ENCODE results near the gene TFCP2. TPM values are rescaled to one million over a fixed set of nuclear protein-coding genes. Genes with fewer than 3 reads are reported as not detected.

TFCP2 gene
- total RNA-seq, 1 experiment from 2014 or later, result 52.6 TPM

DNA sequence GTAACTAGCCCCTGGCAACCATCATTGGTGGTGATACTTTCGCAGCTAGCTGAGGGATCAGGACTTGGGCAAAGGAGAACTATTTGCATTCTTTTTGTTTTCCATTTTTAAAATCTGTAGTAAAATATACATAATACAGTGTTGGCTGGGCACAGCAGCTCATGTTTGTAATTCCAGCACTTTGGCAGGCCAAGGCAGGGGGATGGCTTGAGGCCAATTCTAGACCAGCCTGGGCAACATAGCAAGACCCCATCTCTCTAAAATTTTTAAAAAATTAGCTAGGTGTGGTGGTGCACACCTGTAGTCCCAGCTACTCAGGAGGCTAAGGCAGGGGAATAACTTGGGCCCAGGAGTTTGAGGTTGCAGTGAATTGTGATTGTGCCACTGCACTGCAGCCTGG lies 20.0 kb downstream of the TFCP2 start:
- Mint-ChIP-seq H3K36me3 (ENCODE audit: insufficient read depth, unreplicated experiment) (peaks cover 10% of the 10 kb centered on the region), H3K27ac (ENCODE audit: unreplicated experiment) (no peak overlapping the region), H3K9me3 (ENCODE audit: unreplicated experiment) (no peaks in the 10 kb centered on the region), H3K27me3 (ENCODE audit: insufficient read depth, unreplicated experiment) (no peaks in the 10 kb centered on the region), H3K4me3 (ENCODE audit: unreplicated experiment) (no peak overlapping the region), H3K4me1 (ENCODE audit: low read depth, unreplicated experiment) (no peaks in the 10 kb centered on the region)
- ChIA-PET CTCF (no interaction called here), POLR2A (interaction anchor here (0.5 kb wide), 1 partner anchor 70 kb away, joined by 7 read pairs; no protein-coding TSS in a partner anchor)
- DNase-seq, result no peak
- intact Hi-C loops (cut with micrococcal nuclease; ENCODE audit: unreplicated experiment), result no loop called here
- TF ChIP-seq, protein P1, sequence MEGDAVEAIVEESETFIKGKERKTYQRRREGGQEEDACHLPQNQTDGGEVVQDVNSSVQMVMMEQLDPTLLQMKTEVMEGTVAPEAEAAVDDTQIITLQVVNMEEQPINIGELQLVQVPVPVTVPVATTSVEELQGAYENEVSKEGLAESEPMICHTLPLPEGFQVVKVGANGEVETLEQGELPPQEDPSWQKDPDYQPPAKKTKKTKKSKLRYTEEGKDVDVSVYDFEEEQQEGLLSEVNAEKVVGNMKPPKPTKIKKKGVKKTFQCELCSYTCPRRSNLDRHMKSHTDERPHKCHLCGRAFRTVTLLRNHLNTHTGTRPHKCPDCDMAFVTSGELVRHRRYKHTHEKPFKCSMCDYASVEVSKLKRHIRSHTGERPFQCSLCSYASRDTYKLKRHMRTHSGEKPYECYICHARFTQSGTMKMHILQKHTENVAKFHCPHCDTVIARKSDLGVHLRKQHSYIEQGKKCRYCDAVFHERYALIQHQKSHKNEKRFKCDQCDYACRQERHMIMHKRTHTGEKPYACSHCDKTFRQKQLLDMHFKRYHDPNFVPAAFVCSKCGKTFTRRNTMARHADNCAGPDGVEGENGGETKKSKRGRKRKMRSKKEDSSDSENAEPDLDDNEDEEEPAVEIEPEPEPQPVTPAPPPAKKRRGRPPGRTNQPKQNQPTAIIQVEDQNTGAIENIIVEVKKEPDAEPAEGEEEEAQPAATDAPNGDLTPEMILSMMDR (IDR thresholded peaks at IDR 0.05; ENCODE audit: insufficient read depth in 1 of 2, low read depth in 1 of 2, low read length in 1 of 2, severe bottlenecking in 1 of 2, unreplicated experiment in 1 of 2), result no peak
- Histone ChIP-seq H3K4me1 (no peaks in the 10 kb centered on the region), H3K27me3 (replicated peaks; ENCODE audit: control insufficient read depth, insufficient read depth, low read length) (no peaks in the 10 kb centered on the region), H3K4me3 (ENCODE audit: low read depth, low read length) (no peak overlapping the region), H3K36me3 (ENCODE audit: control insufficient read depth, insufficient read depth, low read length) (no peaks in the 10 kb centered on the region), H3K9me3 (no peaks in the 10 kb centered on the region)
- no TSS peak for BruUV-seq (replicated peaks)

DNA sequence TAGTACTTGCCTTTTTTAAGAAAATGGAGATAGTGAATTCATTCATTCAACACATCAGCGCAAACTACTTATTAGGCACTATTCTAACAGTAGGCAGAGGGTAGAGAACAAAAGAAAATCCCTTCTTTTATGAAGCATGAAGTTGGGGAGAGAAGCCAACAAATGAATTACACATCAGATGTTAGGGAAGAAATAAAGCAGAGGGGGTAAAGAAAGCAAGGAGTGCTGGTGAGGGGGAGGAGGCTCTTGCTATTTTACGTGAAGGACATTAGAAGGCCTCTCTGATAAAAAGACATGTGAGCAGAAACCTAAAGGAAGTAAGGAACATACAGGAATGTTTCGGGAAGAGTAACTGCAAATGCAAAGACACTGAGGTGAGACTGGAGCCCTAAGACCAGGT lies 22.2 kb downstream of the TFCP2 start:
- TF ChIP-seq, protein P1 (IDR thresholded peaks at IDR 0.05; ENCODE audit: insufficient read depth in 1 of 2, low read depth in 1 of 2, low read length in 1 of 2, severe bottlenecking in 1 of 2, unreplicated experiment in 1 of 2), result no peak
- Histone ChIP-seq H3K4me3 (ENCODE audit: low read depth, low read length) (no peak overlapping the region), H3K9me3 (no peaks in the 10 kb centered on the region), H3K4me1 (no peaks in the 10 kb centered on the region), H3K27me3 (replicated peaks; ENCODE audit: control insufficient read depth, insufficient read depth, low read length) (no peaks in the 10 kb centered on the region), H3K36me3 (ENCODE audit: control insufficient read depth, insufficient read depth, low read length) (no peaks in the 10 kb centered on the region)
- Mint-ChIP-seq H3K4me1 (ENCODE audit: low read depth, unreplicated experiment) (peaks cover 9% of the 10 kb centered on the region), H3K36me3 (ENCODE audit: insufficient read depth, unreplicated experiment) (peaks cover 10% of the 10 kb centered on the region), H3K27ac (ENCODE audit: unreplicated experiment) (no peak overlapping the region), H3K27me3 (ENCODE audit: insufficient read depth, unreplicated experiment) (no peaks in the 10 kb centered on the region), H3K9me3 (ENCODE audit: unreplicated experiment) (no peaks in the 10 kb centered on the region), H3K4me3 (ENCODE audit: unreplicated experiment) (no peak overlapping the region)
- no TSS peak for BruUV-seq (replicated peaks)
- no peak for DNase-seq
- ChIA-PET CTCF (no interaction called here), POLR2A (no interaction called here)
- intact Hi-C loops (cut with micrococcal nuclease; ENCODE audit: unreplicated experiment), result no loop called here

DNA sequence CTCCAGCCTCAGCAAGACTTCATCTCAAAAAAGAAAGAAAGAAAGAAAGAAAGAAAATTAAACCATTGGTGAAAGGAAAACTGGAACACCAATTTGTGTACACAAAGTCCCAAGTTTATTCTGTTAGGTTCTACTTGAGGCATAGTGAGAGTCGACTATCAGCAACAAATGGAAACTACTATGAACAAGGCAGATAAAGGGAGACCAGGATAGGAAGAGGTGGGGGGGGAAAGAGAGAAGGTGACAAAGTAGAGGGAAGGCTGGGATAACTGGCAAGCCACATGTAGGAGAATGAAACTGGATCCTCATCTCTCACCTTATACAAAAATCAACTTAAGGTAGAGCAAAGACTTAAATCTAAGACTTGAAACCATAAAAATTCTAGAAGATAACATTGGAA lies 25.6 kb downstream of the TFCP2 start:
- Histone ChIP-seq H3K4me1 (no peaks in the 10 kb centered on the region), H3K27me3 (replicated peaks; ENCODE audit: control insufficient read depth, insufficient read depth, low read length) (no peaks in the 10 kb centered on the region), H3K36me3 (ENCODE audit: control insufficient read depth, insufficient read depth, low read length) (no peaks in the 10 kb centered on the region), H3K9me3 (no peaks in the 10 kb centered on the region), H3K4me3 (ENCODE audit: low read depth, low read length) (no peak overlapping the region)
- intact Hi-C loops (cut with micrococcal nuclease; ENCODE audit: unreplicated experiment), result no loop called here
- TF ChIP-seq, protein P1 (IDR thresholded peaks at IDR 0.05; ENCODE audit: insufficient read depth in 1 of 2, low read depth in 1 of 2, low read length in 1 of 2, severe bottlenecking in 1 of 2, unreplicated experiment in 1 of 2), result no peak
- no peak for DNase-seq
- ChIA-PET CTCF (no interaction called here), POLR2A (no interaction called here)
- H3K9me3 Mint-ChIP-seq (ENCODE audit: unreplicated experiment), result peaks cover 11% of the 10 kb centered on the region
- H3K36me3 Mint-ChIP-seq (ENCODE audit: insufficient read depth, unreplicated experiment), result no peaks in the 10 kb centered on the region
- BruUV-seq (replicated peaks), result no TSS peak
- H3K27ac Mint-ChIP-seq (ENCODE audit: unreplicated experiment), result no peak overlapping the region
- H3K27me3 Mint-ChIP-seq (ENCODE audit: insufficient read depth, unreplicated experiment), result no peaks in the 10 kb centered on the region
- H3K4me1 Mint-ChIP-seq (ENCODE audit: low read depth, unreplicated experiment), result peaks cover 9% of the 10 kb centered on the region
- no peak overlapping the region for H3K4me3 Mint-ChIP-seq (ENCODE audit: unreplicated experiment)
